ENCODE results near the gene PPP1R12B. TPM values are rescaled to one million over a fixed set of nuclear protein-coding genes. Genes with fewer than 3 reads are reported as not detected.

Gene PPP1R12B
- total and polyA plus RNA-seq, 8 donors, result 4.4 to 29.4 (median 13.7) TPM

- TF ChIP-seq CTCF (IDR thresholded peaks at IDR 0.05), result no peak
- WGBS, 2 donors, result 94% methylated on average over 1 of the region's 1 CpG
- Histone ChIP-seq H3K36me3 (no peaks in the 10 kb centered on the region), H3K4me1 (peaks cover 0 to 4% (median 0%) of the 10 kb centered on the region in 3 donors), H3K4me3 (no peak overlapping the region), H3K27ac (no peak overlapping the region), H3K9me3 (no peaks in the 10 kb centered on the region), H3K27me3 (no peaks in the 10 kb centered on the region)
- no peak for ATAC-seq
- DNase-seq, result no peak
- peak; percentile 80 for FAIRE-seq
- intact Hi-C loops (cut with DNase I), result no loop called here
These were observed 212.7 kb downstream of the PPP1R12B start for GRCh38 chr1:202561240-202561639.

- H3K36me3 ChIP-seq, result no peaks in the 10 kb centered on the region
- no peak for ATAC-seq
- no peak overlapping the region for H3K27ac ChIP-seq
- H3K4me3 ChIP-seq, result no peak overlapping the region
- H3K4me1 ChIP-seq, result peaks cover 0 to 2% (median 0%) of the 10 kb centered on the region in 3 donors
- WGBS, 2 donors, result 92 to 96% methylated on average over 2 of the region's 2 CpGs
- no peaks in the 10 kb centered on the region for H3K9me3 ChIP-seq
- FAIRE-seq, result no peak
- intact Hi-C loops (cut with DNase I), result no loop called here
- DNase-seq, result no peak
- H3K27me3 ChIP-seq, result no peaks in the 10 kb centered on the region
- no peak for TF ChIP-seq CTCF (IDR thresholded peaks at IDR 0.05)
These were observed 213.4 kb downstream of the PPP1R12B start for GRCh38 chr1:202561726-202562443.

- WGBS, 2 donors, result 93% methylated on average over 13 of the region's 13 CpGs
- Histone ChIP-seq H3K27me3 (no peaks in the 10 kb centered on the region), H3K4me3 (no peak overlapping the region), H3K9me3 (no peaks in the 10 kb centered on the region), H3K36me3 (no peaks in the 10 kb centered on the region), H3K4me1 (peaks cover 0 to 2% (median 0%) of the 10 kb centered on the region in 3 donors), H3K27ac (no peak overlapping the region)
- intact Hi-C loops (cut with DNase I), result no loop called here
- no peak for TF ChIP-seq CTCF (IDR thresholded peaks at IDR 0.05)
- ATAC-seq (no peak), DNase-seq (no peak), FAIRE-seq (no peak)
These were observed 214.1 kb downstream of the PPP1R12B start for GRCh38 chr1:202562444-202563060.

- FAIRE-seq (no peak), ATAC-seq (no peak), DNase-seq (no peak)
- Histone ChIP-seq H3K27ac (no peak overlapping the region), H3K4me1 (no peaks in the 10 kb centered on the region), H3K27me3 (no peaks in the 10 kb centered on the region), H3K36me3 (no peaks in the 10 kb centered on the region), H3K4me3 (no peak overlapping the region), H3K9me3 (no peaks in the 10 kb centered on the region)
- WGBS, 2 donors, result 84 to 89% methylated on average over 1 of the region's 1 CpG
- intact Hi-C loops (cut with DNase I), result no loop called here
- no peak for TF ChIP-seq CTCF (IDR thresholded peaks at IDR 0.05)
These were observed 215.3 kb downstream of the PPP1R12B start for GRCh38 chr1:202563818-202564217.

GRCh38 chr1:202564958-202565495 lies 216.5 kb downstream of the PPP1R12B start:
- no peaks in the 10 kb centered on the region for H3K9me3 ChIP-seq
- intact Hi-C loops (cut with DNase I), result no loop called here
- no peaks in the 10 kb centered on the region for H3K36me3 ChIP-seq
- no peak for DNase-seq
- no peak overlapping the region for H3K4me3 ChIP-seq
- no peak for FAIRE-seq
- TF ChIP-seq CTCF (IDR thresholded peaks at IDR 0.05), result no peak
- ATAC-seq, result no peak
- 91 to 96% methylated on average over 2 of the region's 2 CpGs for WGBS, 2 donors
- H3K27ac ChIP-seq, result no peak overlapping the region
- no peaks in the 10 kb centered on the region for H3K27me3 ChIP-seq
- H3K4me1 ChIP-seq, result no peaks in the 10 kb centered on the region
